Hypothalamus (tissue), 51 donors: ENCODE data around the gene ARID1B.

Source experiments
- DNase-seq, 51 donors: peaks; one replicate each; lab custom pipeline; 2025; lab: John Stamatoyannopoulos, UW

ARID1B gene

DNA sequence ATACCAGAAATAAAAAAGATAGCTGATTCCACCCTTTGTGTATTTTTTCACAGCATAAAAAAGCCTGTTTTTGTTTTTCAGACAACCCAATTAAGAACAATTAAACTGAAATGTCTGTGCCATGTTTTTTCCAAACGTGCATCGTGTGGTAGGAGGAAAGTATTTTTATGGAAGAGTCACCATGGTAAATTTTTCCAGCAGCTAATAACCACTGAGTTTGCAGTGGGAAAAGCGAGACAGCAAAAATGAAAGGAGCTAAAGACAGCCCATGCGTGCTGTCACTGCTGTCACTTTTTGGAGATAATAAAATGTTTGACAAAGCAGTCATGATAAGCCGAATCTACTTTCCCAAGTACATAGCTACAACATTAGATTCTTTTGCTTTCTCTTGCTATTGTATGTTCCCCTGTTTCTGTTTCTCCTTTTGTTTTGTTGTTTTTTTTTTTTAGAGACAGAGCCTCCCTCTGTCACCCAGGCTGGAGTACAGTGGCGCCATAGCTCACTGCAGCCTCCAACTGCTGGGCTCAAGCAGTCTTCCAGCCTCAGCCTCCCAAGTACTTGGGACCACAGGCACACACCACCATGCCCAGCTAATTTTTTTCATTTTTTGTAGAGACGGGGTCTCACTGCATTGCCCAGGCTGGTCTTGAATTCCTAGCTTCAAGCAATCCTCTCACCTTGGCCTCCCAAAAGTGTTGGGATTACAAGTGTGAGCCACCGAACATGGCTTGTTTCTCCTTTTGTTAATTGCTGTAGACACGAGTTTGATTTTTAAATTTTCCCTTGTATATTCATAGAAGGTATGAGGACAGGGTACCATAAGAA lies 284.8 kb downstream of the ARID1B start:
- no peak for DNase-seq

DNA sequence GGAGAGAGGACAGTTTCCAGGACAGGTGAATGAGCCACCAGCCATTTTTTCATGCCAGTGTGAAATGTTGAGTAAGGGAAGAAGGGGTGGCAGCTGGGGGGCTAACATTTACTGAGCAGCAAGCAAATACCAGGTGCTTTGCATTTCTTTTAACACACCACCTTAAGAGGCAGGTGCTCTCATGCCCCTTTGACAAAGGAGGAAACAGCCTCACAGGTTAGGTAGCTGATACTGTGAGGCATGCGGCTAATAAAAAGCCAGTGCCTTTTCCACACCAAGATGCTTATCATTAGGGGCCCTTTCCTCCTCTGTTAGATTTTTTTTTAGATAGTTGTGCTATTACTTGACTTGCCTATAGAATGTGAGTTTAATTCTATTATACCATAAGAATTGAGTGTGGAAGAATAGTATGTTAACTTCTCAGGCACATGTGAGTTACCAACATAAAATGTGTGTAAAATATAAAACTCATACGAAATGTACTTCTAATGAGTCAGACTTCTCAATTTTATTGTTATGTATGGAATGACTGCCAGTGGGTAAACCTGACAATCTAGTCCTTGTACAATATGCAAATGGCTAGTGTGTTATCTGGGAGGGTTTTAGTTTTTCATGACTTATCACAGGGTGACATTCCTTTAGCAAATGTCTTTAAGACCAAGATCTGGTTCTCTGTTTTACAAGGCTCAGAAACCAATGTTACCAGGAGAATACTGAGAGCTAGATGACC lies 286.2 kb downstream of the ARID1B start:
- no peak for DNase-seq

DNA sequence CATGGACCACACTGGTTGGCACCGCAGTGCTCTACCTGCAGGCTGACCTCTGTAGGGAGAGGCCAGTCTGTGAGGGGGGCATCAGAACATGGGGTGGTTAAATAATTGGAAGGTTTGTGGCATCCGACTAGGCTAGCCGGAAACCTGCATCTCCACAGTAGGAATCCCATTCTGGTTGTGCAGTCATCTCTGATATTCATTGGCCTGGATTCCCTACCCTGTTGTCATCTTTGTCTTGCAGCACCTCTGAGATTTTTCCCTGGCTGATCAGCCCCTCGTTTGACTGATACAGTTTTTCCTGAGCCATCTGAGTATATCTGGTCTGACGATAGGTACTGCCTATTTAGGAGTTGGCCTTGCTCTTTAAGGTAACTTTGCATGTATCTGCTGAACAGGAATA lies 286.7 kb downstream of the ARID1B start:
- DNase-seq: no peak

DNA sequence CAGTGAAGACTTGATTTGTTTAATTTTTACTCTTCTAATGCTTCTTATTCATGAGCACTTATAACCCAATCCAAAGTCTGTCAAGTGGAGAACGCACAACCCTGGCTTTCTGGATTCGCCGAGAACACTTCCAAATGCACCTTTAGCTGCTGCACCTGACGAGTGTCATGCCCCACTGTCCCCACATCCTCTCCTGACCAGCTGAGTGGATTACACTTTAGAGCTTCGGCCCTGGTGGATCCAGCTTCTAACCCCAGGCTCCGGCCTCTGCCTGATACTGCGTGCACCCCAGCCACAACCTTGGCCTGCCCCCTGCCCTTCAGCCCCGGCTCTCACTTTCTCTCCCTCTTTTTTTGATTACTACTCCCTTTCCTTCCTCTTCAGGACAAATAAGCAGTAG lies 287.3 kb downstream of the ARID1B start:
- no peak for DNase-seq

DNA sequence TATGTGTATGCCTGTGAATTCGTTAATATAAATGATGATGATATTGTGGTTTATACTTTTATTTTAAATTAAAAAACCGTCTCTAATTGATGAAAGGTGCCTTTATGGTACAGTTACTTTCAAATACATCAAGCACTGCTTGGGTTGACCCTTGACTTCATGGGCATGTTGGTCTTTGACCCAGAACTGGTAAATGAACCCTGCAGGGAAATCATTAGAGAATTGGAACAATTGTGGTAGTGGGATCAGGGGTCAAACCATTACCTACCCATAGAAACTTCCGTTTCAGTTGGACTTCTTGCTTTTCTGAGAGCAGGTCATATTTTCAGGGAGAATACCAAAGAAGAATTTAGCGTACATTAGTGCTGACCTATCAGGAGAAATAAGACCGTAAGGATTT lies 288.2 kb downstream of the ARID1B start:
- DNase-seq: no peak

DNA sequence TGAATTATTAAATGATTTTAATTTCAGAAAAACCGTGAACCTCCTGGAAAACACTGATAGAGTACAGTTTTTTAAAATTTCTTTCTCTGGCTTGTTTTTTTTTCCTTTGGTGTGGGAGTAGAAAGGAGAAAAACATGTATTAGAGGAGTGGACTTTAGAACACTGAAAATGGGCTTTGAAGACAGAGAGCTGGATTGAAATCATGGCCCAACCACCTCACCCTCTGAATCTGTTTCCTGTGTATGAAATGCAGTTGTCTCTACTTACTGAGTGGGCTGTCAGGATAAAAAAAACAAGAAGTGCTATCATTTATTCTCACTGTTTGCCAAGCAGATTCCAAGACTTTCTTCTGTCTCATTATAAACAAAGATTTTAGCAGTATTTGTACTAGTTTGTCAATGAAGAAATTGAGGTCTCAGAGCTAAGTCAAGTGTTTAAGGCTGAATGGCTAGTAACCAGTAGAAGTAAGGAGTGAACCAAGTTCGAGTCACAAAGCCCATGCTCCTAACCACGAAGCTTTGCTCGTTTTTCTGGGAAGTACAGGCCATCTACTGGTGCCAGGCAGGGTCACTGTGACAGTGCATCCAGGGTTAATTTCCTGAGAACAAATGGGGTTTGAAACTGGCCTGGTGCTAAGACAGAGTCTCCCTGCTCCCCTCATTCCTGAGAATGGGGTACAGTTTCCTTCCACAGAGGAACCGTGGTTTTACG lies 289.8 kb downstream of the ARID1B start:
- no peak for DNase-seq

DNA sequence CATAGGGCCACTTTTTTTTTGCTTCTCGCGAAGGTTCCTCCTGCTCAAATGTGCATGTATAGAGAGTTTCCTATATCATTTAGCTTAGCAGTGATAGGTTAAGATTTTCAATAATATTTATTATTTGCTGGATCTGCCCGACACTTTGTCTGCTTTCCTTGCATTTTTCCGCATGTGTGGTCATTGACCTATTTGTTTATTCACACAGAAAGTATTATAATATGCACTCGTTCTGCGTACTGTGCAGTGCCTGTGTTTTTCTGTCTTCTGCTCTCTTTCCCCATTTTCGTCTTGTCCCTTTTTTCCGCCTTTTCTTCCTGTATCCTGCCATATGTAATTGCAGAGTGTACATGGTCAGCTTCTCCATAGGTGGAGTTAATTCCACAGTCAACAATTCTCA lies 290.3 kb downstream of the ARID1B start:
- no peak for DNase-seq

DNA sequence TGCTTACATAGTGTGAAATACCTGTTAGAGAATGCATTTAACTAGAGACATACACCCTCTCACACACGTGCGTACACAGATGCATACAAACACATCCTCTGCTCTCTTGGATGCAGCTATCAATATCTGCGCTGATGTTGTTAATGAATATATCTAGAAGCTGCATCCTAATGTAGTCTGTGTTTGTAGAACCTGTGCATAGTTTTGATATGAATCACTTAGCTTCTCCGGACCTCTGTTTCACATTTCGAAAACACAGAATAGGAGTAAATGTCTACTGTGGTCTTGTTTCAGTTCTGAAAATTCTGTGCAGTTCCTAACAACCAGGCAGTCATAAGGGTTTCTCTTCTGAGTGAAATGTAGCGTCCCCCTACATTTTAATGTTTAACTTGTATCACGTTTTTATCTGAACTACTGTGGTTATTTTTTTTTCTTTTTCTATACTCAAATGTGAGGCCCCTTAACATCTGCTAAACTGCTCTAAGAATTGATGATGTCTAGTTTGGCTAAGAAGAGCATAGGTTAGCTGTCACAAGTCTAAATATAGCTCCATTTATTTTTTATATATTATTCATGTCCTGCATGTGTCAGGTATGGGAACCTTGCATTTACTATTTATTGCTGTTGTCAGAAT lies 291.6 kb downstream of the ARID1B start:
- no peak for DNase-seq

DNA sequence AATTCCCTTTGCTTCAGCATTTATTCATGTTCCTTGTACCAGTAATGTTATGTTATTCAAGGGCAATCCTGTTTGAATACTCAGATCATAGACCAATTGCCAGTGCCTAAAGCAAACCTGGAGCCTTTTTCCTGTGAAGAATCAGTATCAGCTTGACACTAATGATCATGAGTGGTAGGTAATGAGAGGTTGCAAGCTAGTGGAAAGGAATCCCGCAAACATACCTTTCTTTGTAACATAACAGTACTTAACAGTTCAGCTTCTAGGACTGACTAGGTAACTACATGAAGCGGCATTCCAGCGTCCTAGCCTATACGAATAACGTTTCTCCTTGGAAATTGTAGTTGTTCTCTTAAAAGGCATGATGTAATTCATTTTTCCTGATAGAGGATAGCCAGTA lies 292.4 kb downstream of the ARID1B start:
- DNase-seq: no peak

DNA sequence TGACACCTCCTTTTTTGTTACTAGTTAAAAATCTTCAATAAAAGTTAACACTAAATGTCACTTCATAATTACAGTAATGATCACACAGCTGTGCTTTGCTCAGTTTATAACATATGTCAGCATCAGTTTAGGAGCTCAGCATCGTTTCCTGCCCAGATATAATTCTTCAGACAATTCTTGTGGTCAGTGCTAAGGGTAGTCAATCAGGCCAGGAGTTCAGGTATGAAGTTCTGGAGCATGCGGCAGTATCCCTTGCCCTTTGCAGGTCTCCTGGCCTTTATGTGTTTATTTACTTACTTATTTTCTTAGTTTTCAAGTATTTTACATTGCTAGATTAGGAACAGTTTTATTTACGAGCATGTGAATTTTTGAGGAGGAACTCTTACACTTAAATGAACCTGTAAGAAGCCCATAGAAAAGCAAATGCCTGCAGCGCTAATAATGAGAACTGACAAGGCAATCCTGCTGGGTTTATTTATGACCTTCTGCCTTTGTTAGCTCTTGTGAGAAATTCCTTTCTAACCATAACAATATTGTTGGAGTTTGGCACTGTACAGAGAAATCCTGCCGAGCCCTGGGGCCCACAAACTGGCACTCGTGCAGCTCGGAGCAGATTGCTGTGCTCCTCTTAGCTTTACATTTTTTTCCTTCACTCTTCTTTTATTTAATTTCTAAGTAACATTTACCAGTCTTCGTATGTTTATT lies 293.4 kb downstream of the ARID1B start:
- no peak for DNase-seq

DNA sequence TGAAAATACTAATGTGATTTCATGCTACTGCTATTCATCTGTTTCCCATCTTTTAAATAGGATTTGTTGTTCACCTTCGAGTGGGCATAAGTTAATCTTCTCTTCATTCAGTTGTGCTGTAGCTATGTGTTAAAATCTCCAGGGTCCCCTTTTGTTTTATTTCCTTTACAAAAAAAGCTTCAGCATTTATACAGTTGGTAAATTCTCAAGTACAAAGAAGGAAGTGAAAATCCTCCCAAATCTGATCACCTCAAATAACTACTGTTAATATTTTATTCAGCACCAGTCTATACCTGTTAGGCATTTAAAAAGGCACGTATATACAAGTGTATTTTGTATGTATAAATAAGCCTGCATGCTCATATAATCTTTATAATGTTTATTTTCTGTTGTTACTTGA lies 294.9 kb downstream of the ARID1B start:
- no peak for DNase-seq

DNA sequence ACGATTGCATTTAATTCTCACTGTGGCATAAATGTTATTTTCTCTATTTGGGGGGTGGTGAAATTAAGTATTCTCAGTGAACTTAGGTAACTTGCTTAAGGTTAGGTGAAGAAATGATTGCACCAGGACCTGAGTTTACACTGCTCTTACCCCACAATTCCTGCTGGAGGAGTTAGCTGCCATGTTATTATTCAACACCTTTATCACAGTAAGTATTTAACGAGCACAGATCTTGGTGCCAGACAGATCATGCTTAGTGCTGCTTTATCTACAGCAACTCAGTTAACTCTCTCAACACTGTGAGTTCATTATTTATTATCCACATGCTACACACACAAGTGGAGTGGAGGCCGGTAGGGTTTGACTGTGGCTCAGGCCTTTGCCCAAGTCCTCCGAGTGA lies 296.4 kb downstream of the ARID1B start:
- no peak for DNase-seq

DNA sequence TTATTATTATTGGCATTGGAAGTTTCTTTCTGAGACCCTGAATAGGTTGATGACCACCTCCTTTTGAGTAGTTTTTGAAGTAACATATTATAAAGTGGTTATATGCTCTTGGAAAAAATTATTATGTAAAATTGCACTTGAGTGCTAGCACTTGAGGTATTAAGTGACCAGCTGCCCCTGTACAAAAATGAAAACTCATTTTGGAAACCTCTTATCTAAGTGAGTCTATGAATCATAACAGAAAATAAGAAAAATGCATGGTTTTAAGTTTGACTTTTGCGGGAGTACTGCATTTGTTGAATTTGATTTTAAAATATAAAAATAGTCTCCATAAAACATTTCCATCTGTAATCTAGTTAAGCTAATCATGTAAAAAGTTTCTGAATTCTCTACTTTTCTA lies 297.8 kb downstream of the ARID1B start:
- no peak for DNase-seq

DNA sequence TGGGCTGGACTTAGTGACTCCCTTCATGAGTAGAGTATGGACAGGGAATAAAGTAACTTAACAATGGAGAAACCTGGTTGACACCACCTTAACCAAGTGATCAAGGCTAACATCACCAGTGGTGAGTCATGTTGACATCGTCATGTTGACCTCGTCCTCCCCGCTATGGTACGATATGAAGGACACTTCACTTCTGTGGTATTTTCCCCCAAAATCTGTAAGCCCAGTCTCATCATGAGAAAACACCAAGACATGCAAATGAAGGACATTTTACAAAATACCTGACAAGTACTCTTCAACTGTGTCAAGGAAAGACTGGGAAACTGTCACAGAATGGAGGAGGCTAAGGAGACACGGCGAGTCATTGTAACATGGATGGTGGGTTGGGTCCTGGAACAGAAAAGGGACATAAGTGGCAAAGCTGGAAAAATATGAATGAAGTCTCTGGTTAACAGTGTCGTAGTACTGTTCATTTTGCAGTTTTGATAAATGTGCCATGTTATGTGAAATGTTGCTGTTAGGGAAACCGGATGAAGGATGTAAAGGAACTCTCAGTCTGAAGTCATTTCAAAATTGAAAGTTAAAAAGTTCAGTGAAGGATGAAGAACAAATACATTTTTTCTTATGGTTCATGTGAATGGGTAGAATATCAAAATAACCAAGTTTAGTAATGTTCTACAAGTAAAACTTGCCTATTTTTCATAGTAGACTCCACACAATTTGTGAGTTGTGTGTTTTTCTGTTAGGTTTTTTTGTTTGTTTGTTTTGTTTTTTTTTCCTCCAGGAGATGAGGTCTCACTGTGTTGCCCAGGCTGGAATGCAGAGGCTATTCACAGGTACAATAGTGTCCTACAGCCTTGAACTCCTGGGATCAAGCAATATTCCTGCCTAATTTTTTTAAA lies 298.6 kb downstream of the ARID1B start:
- no peak for DNase-seq

DNA sequence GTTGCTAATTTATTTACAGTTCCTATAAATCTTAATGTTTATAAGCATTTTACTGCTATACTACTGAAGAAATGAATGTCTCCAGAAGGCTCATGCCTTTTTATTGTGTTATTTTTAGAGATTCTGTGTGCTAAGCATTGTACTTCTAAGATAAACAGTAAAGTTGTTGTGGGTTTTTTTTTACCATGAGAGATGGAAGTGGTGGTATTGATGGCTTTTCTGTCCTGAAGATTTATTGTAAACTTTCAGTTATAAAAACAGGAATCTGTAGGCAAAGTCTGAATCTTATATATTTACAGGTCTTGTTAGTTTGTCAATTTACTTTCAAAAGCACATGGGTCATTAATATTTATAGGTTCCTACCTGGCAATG lies 299.3 kb downstream of the ARID1B start:
- DNase-seq: no peak

DNA sequence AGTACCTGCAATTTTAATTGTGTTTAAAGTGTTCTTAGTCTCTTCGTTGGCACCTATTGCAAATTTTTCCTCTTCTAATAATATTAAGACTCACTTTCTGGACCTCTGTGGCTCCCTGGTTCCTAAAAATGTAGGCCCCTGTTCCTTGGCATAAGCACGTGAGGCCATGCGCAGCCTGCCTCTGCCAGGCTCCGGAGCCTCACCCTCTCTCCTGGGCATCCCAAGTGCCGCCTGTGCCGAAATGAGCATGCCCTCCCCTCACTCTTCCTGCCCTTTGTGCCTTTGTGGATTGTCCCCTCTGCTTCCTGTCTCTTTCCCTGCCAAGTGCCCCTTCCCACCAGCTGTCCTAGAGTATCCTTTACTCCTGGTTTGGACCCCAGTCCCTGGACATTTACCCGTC lies 300.1 kb downstream of the ARID1B start:
- DNase-seq: no peak

DNA sequence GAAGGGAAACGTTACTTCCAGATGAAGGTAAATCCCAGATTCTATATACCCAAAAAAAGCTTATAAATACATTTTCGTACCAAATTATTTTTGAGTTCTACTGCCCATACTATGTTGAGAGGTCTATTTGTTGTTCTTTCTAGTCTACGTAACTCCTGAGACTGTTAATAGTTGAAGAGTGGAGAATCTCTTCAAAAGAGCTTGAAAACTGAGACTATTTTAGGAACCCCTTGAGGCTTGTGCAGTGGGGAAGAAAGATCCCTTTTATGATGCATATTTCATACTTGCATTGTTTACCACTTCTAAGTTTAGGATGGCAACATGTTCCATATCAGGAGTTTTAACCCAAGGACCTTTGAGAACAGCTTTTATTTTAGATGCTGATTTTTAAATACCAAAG lies 301.1 kb downstream of the ARID1B start:
- no peak for DNase-seq

DNA sequence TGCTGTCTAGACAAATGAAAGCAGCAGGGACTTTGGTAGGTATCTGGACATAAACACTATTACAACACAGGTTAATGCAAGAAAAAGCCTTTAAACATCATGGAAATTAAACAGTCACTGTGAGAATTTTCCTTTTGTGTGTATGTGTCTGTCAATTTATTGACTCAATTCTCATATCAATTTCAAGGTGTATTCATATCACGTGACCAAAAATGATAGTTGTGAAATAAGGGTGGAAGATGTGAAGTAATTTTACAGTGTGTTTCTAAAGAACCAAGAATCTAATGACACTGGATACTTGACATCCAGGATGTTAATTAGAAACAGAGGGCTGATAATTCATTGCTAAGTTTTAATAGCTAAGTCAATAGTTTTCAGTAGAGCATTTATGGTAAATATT lies 302.1 kb downstream of the ARID1B start:
- no peak for DNase-seq

DNA sequence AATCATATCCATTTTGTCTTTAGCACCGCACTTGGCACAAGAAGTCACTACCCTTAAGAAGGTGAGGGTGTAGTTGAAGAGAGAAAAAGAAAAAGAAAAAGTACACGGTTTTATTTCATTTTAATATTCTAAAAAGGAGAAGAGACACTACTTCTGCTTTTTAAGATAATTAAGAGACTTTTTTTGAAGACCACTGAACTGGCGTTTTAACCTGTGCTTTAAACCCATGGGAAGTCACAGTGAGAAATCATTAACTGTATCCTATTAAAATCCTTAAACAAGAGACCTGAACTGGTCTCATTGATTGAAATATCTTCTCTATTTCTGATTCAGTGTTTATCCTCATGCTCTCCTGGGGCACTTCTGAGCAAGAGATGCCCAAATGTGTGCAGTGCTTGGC lies 302.6 kb downstream of the ARID1B start:
- DNase-seq: no peak

DNA sequence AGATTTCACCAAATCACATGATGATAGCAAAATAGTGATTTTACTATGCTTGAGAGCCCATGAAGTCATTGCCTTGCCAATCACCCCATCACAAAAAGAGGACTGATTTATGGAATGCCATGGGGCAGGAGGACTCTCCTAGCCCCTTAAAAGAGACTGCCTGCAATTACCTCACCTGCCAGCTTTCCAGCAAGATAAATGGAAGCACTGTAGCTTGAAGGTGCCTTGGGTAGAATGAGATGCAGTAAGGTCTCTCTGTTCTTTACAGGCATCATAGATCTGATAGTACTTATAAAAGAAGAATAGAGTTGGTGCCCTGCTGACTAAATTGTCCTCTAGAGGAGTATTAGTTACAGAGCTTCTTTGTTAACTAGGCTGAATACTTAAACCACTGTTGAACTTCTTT lies 303.8 kb downstream of the ARID1B start:
- DNase-seq: no peak
